Measurements from ENCODE around the gene KRT6A.
A peak's percentile ranks its signal among the peaks of the same experiment; 100 is the strongest.

Gene KRT6A

GRCh38 chr12:52445876-52446275, 47.2 kb downstream of the KRT6A start:
- DNase-seq: no peak
- H3K27ac Mint-ChIP-seq: no peak overlapping the region
- peaks cover 27% of the 10 kb centered on the region for H3K4me1 Mint-ChIP-seq
- TF ChIP-seq, protein P1, sequence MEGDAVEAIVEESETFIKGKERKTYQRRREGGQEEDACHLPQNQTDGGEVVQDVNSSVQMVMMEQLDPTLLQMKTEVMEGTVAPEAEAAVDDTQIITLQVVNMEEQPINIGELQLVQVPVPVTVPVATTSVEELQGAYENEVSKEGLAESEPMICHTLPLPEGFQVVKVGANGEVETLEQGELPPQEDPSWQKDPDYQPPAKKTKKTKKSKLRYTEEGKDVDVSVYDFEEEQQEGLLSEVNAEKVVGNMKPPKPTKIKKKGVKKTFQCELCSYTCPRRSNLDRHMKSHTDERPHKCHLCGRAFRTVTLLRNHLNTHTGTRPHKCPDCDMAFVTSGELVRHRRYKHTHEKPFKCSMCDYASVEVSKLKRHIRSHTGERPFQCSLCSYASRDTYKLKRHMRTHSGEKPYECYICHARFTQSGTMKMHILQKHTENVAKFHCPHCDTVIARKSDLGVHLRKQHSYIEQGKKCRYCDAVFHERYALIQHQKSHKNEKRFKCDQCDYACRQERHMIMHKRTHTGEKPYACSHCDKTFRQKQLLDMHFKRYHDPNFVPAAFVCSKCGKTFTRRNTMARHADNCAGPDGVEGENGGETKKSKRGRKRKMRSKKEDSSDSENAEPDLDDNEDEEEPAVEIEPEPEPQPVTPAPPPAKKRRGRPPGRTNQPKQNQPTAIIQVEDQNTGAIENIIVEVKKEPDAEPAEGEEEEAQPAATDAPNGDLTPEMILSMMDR (IDR thresholded peaks at IDR 0.05): no peak
- H3K27me3 Mint-ChIP-seq (ENCODE audit: low read depth, poor library complexity): peaks cover 4% of the 10 kb centered on the region
- no peaks in the 10 kb centered on the region for H3K9me3 Mint-ChIP-seq
- H3K36me3 Mint-ChIP-seq (ENCODE audit: low read depth): no peaks in the 10 kb centered on the region
- H3K4me3 Mint-ChIP-seq: no peak overlapping the region

DNA sequence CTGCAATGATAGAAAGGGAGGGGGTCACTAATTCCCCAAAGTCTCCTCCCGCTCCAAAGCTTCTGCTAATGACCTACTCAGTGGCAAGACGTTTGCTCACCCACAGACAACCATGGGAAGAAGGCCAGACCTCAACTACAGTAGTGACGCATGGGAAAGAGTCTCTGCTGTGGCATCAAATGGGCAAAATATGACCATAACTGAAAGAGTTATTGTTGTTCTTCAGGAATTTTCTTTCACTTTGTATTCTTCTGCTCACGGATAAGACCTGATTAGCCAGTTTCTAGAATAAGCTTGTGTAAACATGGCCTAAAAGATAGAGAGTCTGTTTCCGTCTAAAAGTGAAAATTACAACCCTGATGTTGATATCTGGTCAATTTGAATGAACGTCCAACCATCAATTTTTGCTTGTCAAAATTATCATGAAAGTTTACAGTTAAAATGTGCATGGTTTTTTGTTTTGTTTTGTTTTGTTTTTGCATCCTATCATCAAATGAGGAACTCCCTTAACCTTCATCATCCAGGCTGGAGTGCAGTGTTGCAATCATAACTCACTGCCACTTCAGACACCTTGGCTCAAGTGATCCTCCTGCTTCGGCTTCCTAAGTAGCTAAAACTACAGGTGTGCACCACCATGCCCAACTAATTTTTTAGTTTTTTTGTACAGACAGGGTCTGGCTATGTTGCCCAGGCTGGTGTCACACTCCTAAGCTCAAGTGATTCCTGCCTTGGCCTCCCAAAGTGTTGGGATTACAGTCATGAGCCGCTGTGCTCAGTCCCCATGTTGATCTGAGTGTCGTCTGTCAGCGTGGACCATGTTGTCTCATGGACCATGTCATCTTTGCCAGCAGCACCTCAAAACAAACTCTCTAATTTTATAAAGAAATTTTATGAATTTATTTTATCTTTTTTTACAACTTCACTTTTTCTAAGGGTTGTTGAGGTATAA, 48.1 kb downstream of the KRT6A start:
- Mint-ChIP-seq H3K27ac (no peak overlapping the region), H3K9me3 (no peaks in the 10 kb centered on the region), H3K4me1 (peaks cover 33% of the 10 kb centered on the region), H3K4me3 (no peak overlapping the region), H3K36me3 (ENCODE audit: low read depth) (no peaks in the 10 kb centered on the region), H3K27me3 (ENCODE audit: low read depth, poor library complexity) (peaks cover 5% of the 10 kb centered on the region)
- TF ChIP-seq, protein P1 (IDR thresholded peaks at IDR 0.05): no peak
- no peak for DNase-seq

DNA sequence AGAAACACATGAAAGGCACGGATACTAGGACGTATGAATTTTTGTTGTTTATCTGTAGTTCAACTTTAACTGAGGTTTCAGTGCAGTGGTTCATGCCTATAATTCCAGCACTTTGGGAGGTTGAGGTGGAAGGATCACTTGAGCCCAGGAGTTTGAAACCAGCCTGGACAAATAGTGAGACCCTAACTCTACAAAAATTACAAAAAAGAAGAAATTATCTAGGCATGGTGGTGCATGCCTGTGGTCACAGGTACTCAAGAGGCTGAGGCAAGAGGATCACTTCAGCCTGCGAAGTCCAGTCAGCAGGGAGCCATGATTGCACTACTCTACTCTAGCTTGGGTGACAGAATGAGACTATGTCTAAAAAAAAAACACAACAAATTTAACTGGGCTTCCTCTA, 49.1 kb downstream of the KRT6A start:
- no peaks in the 10 kb centered on the region for H3K36me3 Mint-ChIP-seq (ENCODE audit: low read depth)
- H3K9me3 Mint-ChIP-seq: no peaks in the 10 kb centered on the region
- H3K4me1 Mint-ChIP-seq: peaks cover 36% of the 10 kb centered on the region
- H3K4me3 Mint-ChIP-seq: no peak overlapping the region
- H3K27ac Mint-ChIP-seq: no peak overlapping the region
- DNase-seq: no peak
- H3K27me3 Mint-ChIP-seq (ENCODE audit: low read depth, poor library complexity): peaks cover 8% of the 10 kb centered on the region
- TF ChIP-seq, protein P1 (IDR thresholded peaks at IDR 0.05): no peak

GRCh38 chr12:52442600-52443061, 50.4 kb downstream of the KRT6A start:
- H3K27ac Mint-ChIP-seq: no peak overlapping the region
- peaks cover 8% of the 10 kb centered on the region for H3K27me3 Mint-ChIP-seq (ENCODE audit: low read depth, poor library complexity)
- H3K4me1 Mint-ChIP-seq: peaks cover 36% of the 10 kb centered on the region
- DNase-seq: peak; percentile 29
- TF ChIP-seq, protein P1 (IDR thresholded peaks at IDR 0.05): no peak
- H3K9me3 Mint-ChIP-seq: no peaks in the 10 kb centered on the region
- H3K4me3 Mint-ChIP-seq: no peak overlapping the region
- no peaks in the 10 kb centered on the region for H3K36me3 Mint-ChIP-seq (ENCODE audit: low read depth)

DNA sequence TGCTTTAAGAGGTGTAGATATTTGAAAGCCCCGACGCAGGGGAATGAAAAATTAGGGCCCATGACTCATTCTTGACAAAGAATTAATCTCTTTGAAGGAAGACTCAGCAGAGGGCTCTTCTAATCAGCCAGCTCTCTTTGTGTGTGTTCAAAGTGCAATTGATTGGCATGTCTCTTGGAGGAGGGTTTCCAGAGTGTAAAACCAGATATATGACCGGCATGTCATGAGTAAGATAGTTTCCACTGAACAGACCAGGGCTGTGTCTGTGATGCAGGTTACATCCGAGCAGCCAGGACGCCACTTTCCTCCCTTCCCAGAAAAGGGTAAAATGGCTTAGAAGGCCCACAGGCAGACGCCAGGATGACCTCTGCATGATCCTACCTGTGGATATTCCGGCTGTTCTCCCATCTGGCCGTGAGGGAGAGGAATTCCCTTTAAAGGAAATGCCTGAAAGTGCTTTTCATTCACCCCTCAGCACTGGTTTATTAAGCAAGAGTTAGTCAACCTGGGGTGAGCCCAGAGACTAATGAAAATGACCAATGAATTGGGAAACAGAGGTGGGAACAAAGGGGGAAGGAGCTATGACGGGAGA, 51.6 kb downstream of the KRT6A start:
- Mint-ChIP-seq H3K27me3 (ENCODE audit: low read depth, poor library complexity) (peaks cover 4% of the 10 kb centered on the region), H3K9me3 (no peaks in the 10 kb centered on the region), H3K36me3 (ENCODE audit: low read depth) (no peaks in the 10 kb centered on the region), H3K4me3 (no peak overlapping the region), H3K4me1 (peaks cover 47% of the 10 kb centered on the region), H3K27ac (no peak overlapping the region)
- no peak for DNase-seq
- TF ChIP-seq, protein P1 (IDR thresholded peaks at IDR 0.05): no peak
